OCI-LY7 (cell line): ENCODE results near the gene NTM.

Source experiments
- EZH2phosphoT487 ChIP-seq: fragments of 200-600 bp; sonication (generic); IDR thresholded peaks from 2 replicates; pipeline ENCODE4 v1.6.1; 2018; ENCODE audit warnings: low read depth, borderline replicate concordance, mild to moderate bottlenecking, mixed run types, antibody characterized with exemption, low read length, moderate library complexity, mixed read lengths
- TF ChIP-seq, protein P1 (sequence below): fragments of 200-600 bp; sonication (generic); conservative IDR thresholded peaks from 2 replicates; pipeline ENCODE4 v1.5.1; 2014; ENCODE audit warnings: mild to moderate bottlenecking, antibody characterized with exemption, low read length, moderate library complexity, mixed read lengths

DNA sequence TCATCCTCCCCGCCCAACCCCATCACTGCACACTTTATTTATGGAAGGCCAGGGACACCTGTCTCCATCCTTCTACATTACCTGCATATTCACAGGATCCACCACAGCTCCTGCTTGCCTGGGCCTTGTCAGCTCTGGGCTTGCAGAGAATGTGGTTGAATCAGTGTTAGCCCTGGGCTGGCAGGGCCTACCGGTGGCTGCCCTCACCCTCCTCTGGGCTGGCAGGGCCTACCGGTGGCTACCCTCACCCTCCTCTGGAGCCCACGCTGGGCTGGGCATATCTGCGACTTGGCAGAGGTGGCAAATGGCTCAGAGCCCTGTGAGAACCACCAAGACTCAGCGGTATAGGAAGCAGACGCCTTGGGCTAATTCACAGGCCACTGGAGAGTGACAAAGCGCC lies 300.9 kb downstream of the NTM start:
- TF ChIP-seq, protein P1, sequence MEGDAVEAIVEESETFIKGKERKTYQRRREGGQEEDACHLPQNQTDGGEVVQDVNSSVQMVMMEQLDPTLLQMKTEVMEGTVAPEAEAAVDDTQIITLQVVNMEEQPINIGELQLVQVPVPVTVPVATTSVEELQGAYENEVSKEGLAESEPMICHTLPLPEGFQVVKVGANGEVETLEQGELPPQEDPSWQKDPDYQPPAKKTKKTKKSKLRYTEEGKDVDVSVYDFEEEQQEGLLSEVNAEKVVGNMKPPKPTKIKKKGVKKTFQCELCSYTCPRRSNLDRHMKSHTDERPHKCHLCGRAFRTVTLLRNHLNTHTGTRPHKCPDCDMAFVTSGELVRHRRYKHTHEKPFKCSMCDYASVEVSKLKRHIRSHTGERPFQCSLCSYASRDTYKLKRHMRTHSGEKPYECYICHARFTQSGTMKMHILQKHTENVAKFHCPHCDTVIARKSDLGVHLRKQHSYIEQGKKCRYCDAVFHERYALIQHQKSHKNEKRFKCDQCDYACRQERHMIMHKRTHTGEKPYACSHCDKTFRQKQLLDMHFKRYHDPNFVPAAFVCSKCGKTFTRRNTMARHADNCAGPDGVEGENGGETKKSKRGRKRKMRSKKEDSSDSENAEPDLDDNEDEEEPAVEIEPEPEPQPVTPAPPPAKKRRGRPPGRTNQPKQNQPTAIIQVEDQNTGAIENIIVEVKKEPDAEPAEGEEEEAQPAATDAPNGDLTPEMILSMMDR = no peak
- no peak for TF ChIP-seq EZH2phosphoT487
